Measurements from ENCODE around the gene RHOG. TPM values are rescaled to one million over a fixed set of nuclear protein-coding genes. Genes with fewer than 3 reads are reported as not detected.
A peak's percentile ranks its signal among the peaks of the same experiment; 100 is the strongest.

Gene RHOG
- total and polyA plus RNA-seq, 8 donors = 5.9 to 101 (median 34.0) TPM

GRCh38 chr11:3857628-3858027 lies 16.9 kb upstream of the RHOG start:
- TF ChIP-seq CTCF (IDR thresholded peaks at IDR 0.05) (no peak), EP300 (IDR thresholded peaks at IDR 0.05) (no peak), POLR2AphosphoS5 (IDR thresholded peaks at IDR 0.05) (no peak), POLR2A (IDR thresholded peaks at IDR 0.05) (no peak)
- intact Hi-C loops (cut with DNase I; ENCODE audit: low total_unique reads) = no loop called here
- H3K9me3 ChIP-seq = no peaks in the 10 kb centered on the region
- H3K4me1 ChIP-seq = peaks cover 58 to 79% (median 69%) of the 10 kb centered on the region in 4 donors
- no peaks in the 10 kb centered on the region for H3K36me3 ChIP-seq
- H3K27ac ChIP-seq = peak overlapping the region in 3 of 5 donors; percentile 32 to 99 (median 98)
- no peak for DNase-seq
- H3K4me3 ChIP-seq = peak overlapping the region; percentile 76 to 90 (median 86)
- H3K27me3 ChIP-seq = no peaks in the 10 kb centered on the region

GRCh38 chr11:3856856-3857553 lies 16.2 kb upstream of the RHOG start:
- Histone ChIP-seq H3K4me1 (peaks cover 58 to 73% (median 67%) of the 10 kb centered on the region in 4 donors), H3K4me3 (peak overlapping the region; percentile 76 to 90 (median 86)), H3K36me3 (no peaks in the 10 kb centered on the region), H3K27me3 (no peaks in the 10 kb centered on the region), H3K9me3 (no peaks in the 10 kb centered on the region), H3K27ac (peak overlapping the region; percentile 31 to 99 (median 98))
- 45 to 66% (median 57%) methylated on average over 5 of the region's 5 CpGs for WGBS, 5 donors
- intact Hi-C loops (cut with DNase I; ENCODE audit: low total_unique reads) = no loop called here
- no peak for DNase-seq
- TF ChIP-seq POLR2AphosphoS5 (IDR thresholded peaks at IDR 0.05) (no peak), EP300 (IDR thresholded peaks at IDR 0.05) (no peak), POLR2A (IDR thresholded peaks at IDR 0.05) (no peak), CTCF (IDR thresholded peaks at IDR 0.05) (no peak)

- Histone ChIP-seq H3K9me3 (no peaks in the 10 kb centered on the region), H3K36me3 (no peaks in the 10 kb centered on the region), H3K27ac (peak overlapping the region; percentile 97 to 99 (median 98)), H3K4me1 (peaks cover 47 to 62% (median 59%) of the 10 kb centered on the region in 4 donors), H3K27me3 (no peaks in the 10 kb centered on the region), H3K4me3 (peak overlapping the region; percentile 76 to 90 (median 86))
- peak; percentile 46 to 74 for DNase-seq
- 1 to 2% (median 1%) methylated on average over 31 to 40 of the region's 40 CpGs for WGBS, 5 donors
- no peak for TF ChIP-seq EP300 (IDR thresholded peaks at IDR 0.05)
- no peak for TF ChIP-seq POLR2A (IDR thresholded peaks at IDR 0.05)
- no peak for TF ChIP-seq CTCF (IDR thresholded peaks at IDR 0.05)
- TF ChIP-seq POLR2AphosphoS5 (IDR thresholded peaks at IDR 0.05) = no peak
- intact Hi-C loops (cut with DNase I; ENCODE audit: low total_unique reads) = no loop called here
Observed at GRCh38 chr11:3855808-3856491, 15.2 kb upstream of the RHOG start.

DNA sequence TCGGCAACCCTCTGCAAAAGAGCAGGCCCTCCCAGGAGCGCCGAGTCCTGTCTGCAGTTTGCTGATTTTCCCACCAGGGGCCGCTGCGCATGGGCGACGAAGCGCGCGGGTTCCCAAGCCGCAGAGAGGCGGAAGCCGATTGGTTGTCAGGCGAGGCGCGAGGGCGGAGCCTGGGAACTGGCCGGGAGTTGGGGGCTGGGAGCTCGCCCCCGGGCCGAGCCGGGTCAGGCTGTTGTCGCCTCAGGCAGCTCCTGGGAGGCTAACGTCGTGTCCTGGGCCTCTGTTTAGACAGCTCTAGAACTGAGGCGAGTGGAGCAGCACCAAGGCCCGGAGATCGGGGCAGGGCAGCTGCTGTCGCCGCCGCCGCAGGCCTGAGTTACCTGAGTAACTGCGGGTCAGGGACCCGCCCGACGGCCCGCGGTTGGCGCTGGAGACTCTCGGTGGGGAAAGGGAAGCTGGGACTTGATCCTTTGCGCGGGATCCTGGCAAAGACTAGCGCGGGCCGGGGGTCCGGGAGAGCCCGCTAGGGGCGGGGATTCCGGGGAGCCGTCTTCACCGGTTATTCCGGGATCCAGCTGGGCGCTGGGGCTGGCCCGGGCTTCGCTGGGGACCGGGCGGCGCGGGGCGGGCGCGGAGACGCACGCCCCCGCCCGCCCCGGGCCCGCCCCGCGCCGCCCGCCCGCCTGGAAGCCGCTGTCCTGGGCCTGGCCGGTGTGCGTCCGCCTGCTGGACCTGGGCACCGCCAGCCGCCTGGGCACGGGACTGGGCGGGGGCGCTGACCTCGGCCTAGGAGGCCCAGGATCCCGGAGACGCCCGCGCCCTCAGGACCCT lies 14.4 kb upstream of the RHOG start, which contains the start of gene STIM1:
TSS of gene STIM1 (plus strand) at position 688 of the 831 bp plus-strand sequence. CDS start 607 bp downstream, outside the sequence.
- Histone ChIP-seq H3K27ac (peak within 1 kb of the TSS; percentile 97 to 99 (median 98)), H3K9me3 (no peaks in the 10 kb centered on the region), H3K36me3 (no peaks in the 10 kb centered on the region), H3K4me1 (peaks cover 39 to 55% (median 52%) of the 10 kb centered on the region in 4 donors), H3K4me3 (peak within 1 kb of the TSS; percentile 76 to 90 (median 86)), H3K27me3 (no peaks in the 10 kb centered on the region)
- TF ChIP-seq EP300 (IDR thresholded peaks at IDR 0.05) (no peak), CTCF (IDR thresholded peaks at IDR 0.05) (peak in 6 of 7 experiments; percentile 93 to 99 (median 97)), POLR2A (IDR thresholded peaks at IDR 0.05) (peak in 1 of 4 donors; percentile 61), POLR2AphosphoS5 (IDR thresholded peaks at IDR 0.05) (peak; percentile 62 to 90 (median 68))
- peak; percentile 95 to 98 for DNase-seq
- 0 to 1% (median 1%) methylated on average over 21 to 87 of the region's 87 CpGs for WGBS, 5 donors
- intact Hi-C loops (cut with DNase I; ENCODE audit: low total_unique reads) = loop anchor here (5.0 kb wide), 1 partner anchor 217 kb away; no protein-coding TSS in a partner anchor

Measured in stomach (tissue), 9 donors.